ENCODE data around the gene CDR2. TPM values are rescaled to one million over a fixed set of nuclear protein-coding genes. Genes with fewer than 3 reads are reported as not detected.

CDR2 gene
- total RNA-seq, 1 donor from 2014 or later: 11.8 TPM

DNA sequence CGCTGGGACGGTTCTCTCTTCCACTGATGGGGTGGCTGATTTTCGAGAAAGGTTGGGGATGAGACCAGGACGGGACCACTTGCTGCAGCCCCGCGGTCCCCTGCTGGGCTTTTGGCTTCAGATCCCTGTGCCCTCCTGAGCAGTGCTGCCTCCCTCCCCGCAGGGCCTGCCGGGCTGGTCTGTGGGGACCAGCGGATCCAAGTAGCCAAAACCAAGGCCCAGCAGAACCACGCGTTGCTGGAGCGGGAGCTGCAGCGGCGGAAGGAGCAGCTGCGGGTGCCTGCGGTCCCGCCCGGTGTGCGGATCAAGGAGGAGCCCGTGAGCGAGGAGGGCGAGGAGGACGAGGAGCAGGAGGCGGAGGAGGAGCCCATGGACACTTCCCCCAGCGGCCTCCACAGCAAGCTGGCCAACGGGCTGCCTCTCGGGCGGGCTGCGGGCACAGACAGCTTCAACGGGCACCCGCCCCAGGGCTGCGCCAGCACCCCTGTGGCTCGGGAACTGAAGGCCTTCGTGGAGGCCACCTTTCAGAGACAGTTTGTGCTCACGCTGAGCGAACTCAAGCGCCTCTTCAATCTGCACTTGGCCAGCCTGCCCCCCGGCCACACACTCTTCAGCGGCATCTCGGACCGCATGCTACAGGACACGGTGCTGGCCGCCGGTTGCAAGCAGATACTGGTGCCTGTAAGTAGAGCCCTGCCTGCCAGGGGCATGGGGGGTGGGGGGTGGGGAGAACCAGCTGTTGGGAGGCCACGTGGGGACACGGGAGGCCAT lies 48.6 kb downstream of the CDR2 start:
- FAIRE-seq (no peak), DNase-seq (ENCODE audit: low spot score in 2 of 2) (no peak)

DNA sequence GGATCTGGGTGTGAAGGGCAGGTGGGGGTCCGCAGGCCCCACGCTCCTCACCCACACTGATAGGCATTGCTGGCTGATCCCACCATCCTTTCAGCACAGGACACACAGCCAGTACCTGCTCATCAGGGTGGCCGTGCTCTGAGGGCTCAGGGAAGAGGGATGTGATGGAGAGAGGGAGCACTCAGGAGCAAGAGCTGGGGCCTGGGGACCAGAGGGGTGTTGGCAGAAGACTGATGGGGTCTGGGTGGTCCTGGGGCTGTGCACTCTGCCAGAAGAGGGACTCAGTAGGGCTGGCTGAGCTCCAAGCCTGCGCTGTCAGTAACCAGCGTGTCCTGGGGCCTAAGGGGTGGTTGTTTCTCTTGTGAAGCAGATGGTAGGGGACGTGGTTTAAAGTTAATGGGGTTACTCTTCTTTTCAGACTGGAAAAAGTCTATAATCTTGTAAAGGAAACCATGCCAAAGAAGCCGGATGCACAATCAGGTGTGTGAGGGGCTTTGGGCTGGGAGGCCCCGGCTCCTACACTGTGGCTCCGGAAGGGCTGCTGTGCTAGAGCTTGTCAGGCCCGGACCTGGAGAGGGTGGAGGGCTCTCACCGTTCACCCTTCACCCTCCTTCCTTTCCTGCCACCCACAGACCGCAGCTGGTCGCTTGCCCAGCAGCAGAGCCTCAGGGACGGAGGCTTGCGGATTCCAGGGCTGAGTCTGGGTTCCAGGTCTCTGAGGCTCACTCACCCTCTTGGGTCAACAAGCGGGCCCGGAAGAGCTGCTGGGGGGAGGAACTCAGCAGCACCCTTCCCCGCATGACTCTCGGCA lies 49.4 kb downstream of the CDR2 start:
- no peak for FAIRE-seq

DNA sequence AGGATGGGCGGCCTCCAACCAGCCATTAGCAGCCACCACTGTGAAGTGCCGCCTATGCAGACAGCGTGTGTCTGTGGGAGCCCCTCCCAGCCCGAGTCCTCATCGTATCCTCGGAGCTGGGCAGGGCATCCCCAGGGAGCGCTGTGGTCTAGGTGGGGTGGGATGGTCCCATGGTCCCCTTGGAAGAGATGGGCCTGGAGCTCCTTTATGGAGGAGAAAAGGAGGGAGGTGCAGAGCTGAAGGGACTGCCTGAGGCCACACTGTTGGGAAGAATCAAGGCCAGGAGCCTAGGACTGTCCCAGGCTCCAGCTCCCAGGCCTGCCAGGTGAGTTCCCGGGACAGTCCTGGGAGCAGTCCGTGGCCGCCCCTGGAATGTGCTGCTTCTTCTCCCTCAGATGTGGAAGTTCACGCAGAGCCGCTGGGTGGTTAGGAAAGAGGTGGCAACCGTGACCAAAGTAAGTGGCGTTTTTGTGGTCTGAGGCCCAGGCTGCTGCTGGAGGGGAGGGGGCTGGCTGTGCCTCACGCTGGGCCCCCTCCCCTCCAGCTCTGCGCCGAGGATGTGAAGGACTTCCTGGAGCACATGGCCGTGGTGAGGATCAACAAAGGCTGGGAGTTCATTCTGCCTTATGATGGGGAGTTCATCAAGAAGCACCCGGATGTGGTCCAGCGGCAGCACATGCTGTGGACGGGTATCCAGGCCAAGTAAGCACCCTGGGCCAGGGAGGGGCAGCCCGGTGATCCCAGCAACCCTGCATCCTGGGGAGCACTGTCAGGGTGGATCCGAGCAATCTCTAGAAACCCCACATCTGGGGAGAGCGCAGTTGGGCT lies 50.2 kb downstream of the CDR2 start:
- DNase-seq (ENCODE audit: low spot score in 2 of 2) (no peak), FAIRE-seq (no peak)

More for the DNA sequence above, 49.4 kb downstream of the CDR2 start:
- no peak for DNase-seq (ENCODE audit: low spot score in 2 of 2)

DNA sequence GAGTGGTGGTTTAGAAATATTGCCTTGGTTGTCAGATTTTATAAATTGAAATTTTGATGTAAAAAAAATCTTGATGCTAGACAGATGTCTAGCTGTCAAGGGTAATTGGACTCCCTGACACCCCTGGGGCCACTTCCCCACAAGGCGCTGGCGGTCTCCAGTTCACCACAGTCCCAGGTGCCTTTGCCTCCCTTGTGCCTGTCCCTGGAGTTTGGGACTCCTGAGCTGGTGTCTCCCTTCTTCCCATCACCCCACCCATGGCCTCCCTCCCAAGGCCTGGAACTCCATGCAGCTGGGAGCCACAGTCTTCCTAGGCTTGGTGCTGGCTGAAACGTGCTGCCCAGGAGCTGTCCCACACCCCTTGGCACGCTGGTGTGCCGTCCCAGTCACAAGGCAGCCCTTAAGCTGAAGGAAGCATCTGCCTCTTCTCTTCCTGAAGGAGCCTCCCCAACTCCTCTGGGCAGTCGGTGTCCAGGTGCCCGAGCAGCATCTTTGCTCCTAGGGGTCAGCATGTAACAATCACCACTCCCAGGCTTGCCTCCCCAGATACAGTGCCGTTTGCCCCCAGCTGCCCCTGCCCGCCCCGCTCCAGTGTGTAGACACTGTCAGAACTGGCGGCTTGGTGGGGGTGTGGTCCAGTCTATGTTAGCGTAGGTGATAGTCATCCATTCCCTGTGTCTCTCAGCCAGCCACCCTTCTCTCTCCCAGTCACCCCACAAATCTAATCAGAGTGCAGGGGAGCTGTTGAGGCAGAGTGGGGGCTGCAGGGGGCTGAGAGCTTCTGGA lies 51.1 kb downstream of the CDR2 start:
- DNase-seq (ENCODE audit: low spot score in 2 of 2) (no peak), FAIRE-seq (no peak)

DNA sequence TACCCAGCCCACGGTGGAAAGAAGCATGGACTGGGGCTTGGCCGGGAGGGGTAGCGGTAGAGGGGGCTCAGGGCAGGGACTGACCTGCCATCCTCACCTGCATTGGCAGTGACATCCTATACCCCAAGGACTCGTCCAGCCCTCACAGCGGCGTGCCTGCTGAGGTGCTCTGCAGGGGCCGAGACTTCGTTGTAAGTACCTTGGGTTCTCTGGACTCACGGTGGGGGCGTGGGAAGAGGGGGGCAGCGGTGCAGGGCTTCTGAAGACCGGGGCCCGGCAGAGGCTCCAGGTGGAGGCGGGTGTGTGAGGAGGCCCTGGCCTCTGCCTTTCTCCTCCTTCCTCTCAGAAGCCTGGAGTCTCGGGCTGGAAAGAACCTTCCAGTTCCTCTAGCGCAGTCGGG lies 51.7 kb downstream of the CDR2 start:
- FAIRE-seq (no peak), DNase-seq (ENCODE audit: low spot score in 2 of 2) (no peak)

DNA sequence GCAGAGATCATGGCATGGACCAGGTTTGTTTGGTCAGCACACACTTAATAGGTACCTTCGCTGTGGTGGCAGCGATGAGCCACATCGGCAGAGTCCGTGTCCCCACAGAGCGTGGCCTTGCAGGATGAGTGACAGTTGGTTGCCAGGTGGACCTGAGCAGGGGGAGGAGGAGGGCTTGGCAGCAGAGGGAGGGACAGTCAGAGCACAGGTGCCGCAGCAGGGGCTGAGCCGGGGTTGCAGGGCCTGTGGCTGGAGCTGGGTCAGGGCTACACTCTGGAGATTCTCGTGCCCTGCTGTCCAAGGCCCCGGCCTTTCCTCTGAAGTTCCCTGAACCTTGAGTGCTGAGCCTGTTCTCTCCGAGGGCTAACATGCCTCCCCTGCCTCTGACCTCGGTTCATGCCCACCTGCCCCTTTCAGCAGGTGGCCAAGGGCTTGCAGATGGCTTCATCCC lies 52.4 kb downstream of the CDR2 start:
- FAIRE-seq: no peak
- no peak for DNase-seq (ENCODE audit: low spot score in 2 of 2)

DNA sequence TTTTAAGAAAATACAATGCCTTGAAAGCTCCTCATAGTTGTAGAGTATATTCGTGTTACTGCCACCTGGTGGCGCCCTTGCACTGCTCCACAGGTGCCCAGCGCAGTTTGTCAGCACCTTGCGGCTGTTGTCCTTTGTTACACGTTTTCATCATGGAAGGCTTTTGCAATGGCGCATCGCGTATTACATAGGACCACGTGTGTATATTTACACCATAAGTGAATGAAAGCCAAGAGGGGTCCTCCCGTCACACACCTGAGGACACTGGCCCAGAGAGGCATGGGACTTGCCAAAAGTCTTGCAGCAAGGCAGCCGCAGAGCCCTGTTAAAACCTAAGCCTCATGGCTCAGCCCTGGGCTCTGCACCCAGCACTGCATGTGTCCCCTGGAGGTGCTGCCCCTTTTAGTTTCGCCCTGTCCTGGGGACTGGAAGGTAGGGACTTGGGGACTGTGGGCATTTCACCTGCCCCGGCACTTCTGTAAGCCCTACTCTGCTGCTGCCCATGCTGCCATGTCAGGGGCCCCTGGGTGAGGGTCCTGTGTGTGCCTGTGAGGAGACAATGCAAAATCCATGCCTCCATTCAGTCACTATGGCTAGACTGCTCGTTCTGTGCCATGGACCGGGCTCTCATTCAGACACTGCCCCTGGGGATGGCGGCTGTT lies 52.9 kb downstream of the CDR2 start:
- no peak for FAIRE-seq

DNA sequence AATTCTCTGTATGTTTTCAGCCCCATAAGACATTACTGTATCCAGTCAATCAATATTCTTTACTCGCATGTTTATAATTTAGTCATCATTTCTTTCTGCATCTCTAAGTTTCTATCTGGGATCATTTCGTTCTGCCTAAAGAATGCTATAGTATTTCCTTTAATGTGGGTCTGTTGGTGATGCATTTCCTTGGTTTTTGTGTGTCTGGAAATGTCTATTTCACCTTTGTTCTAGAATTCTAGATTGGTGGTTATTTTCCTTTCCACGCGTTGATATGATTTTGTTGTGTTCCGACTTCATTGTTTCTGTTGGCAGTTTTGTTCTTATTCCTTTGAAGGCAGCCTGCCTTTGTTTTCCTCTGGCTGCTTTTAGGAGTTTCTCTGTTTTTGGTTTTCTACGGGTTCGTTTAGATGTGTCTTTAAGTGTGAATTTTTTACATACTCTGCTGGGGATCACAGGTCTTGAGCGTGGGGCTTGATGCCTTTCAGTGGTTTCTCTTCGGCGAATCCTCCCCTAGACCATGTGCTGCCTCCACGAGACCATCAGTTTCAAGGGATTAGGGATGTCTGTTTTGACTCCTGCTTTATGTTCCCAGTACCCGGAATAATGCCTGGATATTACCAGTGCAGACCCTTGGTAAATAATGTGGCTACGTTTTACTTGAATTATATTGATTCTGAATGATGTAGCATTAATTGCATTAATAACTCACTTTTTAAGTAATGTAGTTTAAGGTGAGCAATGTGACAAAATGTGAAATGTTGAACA lies 53.7 kb downstream of the CDR2 start:
- FAIRE-seq (no peak), DNase-seq (ENCODE audit: low spot score in 2 of 2) (no peak)

More for the DNA sequence above, 52.9 kb downstream of the CDR2 start:
- DNase-seq (ENCODE audit: low spot score in 2 of 2): peak; percentile 54 to 78

DNA sequence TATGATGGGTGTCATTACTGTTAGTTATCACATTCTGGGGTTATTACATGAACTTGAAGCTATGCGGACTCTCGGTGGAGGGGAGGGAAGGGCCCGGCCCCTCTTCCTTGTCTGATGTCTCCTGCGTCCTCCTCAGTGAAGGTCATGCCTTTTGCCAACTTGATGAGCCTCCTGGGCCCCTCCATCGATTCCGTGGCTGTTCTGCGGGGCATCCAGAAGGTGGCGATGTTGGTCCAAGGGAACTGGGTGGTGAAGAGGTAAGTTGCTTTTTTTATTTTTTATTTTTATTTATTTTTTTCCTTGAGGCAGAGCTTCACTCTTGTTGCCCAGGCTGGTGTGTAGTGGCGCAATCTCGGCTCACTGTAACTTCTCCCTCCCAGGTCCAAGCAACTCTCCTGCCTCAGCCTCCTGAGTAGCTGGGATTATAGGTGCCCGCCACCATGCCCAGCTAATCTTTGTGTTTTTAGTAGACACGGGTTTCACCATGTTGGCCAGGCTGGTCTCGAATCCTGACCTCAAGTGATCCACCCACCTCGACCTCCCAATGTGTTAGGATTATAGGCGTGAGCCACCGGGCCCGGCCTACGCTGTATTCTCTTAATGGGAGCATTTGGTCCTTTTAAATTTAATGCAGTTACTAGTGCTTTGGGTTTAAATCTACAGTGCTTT lies 55.6 kb downstream of the CDR2 start:
- DNase-seq (ENCODE audit: low spot score in 2 of 2): no peak

DNA sequence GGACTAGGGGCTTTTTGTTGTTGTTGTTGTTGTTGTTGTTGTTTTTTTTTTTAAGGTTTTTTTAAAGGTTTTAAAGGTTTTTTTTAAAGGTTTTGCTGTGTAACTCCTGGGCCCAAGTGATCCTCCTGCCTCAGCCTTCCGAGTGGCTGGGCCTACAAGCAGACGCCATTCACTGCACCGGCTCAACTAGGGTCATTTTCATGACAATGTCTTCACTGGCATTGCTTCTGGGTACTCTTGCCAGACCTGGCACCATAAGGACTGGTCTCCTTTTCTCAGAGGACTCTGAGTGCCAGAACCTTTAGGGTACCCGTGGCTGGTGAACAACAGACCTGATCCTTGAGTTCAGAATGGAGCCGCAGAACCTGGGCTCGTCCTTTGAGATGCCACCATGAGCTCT lies 56.8 kb downstream of the CDR2 start:
- DNase-seq (ENCODE audit: low spot score in 2 of 2) (no peak), FAIRE-seq (no peak)

More for the DNA sequence above, 55.6 kb downstream of the CDR2 start:
- no peak for FAIRE-seq

DNA sequence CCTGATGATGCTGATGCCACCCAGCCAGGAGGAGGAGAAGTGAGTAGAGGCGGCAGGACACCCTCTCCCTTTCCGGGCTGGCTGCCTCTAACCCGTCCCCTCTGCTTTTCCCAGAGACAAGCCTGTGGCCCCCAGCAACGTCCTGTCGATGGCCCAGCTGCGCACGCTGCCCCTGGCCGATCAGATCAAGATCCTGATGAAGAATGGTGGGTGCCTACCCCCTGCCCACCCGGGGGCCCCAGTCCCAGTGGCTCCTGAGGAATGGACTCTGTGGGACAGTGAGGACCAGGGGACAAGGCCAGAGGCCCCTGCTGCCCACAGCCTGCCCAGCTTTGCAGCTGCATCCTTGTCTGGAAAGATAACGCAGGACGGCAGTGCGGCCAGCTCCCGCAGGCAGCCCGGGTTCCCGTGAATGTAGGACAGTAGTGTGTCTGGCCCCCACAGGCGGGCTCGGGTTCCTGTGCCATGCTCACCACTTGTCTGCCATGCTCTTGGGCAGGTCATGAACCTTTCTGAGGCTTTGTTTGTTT lies 57.4 kb downstream of the CDR2 start:
- FAIRE-seq: no peak
- DNase-seq (ENCODE audit: low spot score in 2 of 2): no peak

DNA sequence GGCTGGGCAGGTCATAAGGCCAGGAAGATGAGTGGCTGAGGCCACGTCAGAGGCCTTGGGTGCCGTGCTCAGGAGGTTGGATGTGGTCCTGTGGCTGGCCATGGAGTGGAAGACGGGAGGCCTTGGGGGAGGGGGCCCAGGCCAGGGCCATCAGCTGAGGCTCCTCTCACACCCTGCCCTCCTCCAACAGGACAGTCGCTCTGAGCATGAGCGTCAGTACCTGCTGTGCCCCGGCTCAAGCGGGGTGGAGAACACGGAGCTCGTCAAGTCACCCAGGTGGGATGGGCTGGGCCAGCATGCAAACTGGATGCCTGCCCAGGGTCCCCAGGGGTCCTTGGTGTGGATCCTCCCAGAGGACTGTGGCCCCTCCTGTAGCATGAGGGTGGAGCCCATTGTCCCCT lies 58.0 kb downstream of the CDR2 start:
- FAIRE-seq: no peak
- no peak for DNase-seq (ENCODE audit: low spot score in 2 of 2)

DNA sequence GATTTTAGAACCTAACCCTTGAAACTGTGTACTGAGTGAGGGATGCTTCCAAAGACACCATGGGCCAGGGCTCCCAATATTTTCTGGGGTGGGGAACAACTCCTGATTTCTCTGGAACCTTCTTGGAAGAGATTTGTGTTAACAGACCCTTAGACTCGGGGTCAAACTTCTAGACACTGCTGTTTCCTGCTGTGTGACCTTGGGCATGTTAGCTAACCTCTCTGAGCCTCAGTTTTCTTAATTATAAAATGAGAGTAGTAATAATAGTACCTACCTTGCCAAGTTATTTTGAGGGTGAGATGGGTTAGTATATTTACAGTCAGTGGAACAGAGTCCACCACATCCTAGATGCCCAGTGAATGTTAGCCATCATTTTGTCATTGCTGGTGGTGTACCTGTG lies 58.4 kb downstream of the CDR2 start:
- DNase-seq (ENCODE audit: low spot score in 2 of 2): no peak
- no peak for FAIRE-seq

DNA sequence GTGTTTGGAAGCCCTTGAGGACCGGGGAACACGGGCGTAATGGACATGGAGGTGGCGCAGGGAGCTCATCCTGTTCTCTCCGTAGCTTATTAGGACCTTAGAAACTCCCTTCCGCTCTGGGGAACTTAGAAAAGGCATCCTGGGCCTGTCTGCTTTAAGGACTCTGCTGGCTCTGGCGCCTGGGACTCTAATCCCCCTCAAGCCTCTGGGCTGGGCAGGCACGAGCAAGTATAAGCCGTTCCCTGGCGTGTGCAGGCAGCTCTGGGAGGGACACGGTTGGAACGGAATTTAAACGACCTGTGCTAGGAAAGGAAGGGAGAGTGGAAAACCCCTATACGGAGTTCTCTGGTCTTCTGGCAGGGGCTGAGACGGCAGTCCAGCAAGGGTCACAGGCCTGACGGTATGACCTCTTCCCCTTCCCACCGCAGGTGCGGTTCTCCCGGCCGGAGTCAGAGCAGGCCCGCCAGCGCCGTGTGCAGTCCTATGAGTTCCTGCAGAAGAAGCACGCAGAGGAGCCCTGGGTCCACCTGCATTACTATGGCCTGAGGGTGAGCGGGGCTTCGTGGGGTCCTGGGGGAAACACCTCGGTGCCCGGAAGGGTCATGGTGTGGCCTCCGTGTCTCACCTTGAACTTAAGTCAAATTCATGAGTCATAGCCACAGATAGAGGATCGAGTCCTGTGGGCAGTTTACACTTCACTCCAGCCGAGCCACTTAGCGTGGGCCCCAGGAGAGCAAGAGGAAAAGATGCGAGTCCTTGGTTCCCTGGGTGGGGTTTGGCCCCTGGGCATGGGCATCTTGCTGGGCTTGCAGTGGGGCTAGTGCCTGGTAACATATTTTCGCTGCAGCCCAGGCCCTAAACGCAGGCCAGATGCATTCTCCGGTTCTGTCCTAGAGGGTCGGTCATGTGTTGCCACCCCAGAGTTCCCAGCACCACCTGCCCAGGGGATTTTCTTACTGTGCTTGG lies 59.5 kb downstream of the CDR2 start:
- DNase-seq (ENCODE audit: low spot score in 2 of 2) (no peak), FAIRE-seq (no peak)

DNA sequence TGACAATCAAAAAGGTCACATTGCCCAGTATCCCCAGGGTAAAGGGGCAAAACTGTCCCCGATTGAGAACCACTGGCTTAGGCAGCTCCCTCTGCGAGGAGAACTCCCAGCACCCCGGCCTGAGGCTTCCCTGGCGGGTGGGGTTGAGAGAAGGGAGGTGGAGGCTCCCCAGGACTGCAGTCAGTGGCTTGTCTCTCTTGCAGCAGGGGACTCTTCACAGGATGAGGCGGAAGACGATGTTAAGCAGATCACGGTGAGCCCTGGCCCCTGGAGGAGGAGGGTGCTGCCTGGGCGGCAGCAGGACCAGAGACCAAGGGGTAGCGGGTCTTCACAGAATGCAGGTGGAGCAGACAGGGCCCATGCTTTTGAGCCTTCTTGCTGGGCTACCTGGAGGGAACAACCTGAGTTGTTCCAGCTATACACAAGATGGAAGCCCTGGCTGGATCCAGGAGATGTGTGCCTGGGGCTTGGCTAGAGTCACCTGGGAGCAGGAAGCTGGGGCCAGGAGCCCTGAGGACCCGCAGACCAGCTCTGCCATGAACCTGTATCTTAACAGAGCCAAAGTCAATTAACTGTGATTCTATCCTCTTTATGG lies 60.4 kb downstream of the CDR2 start:
- DNase-seq (ENCODE audit: low spot score in 2 of 2): no peak
- FAIRE-seq: no peak

Measured in frontal cortex (tissue), 4 donors.